ENCODE results near the gene SPTLC2. TPM values are rescaled to one million over a fixed set of nuclear protein-coding genes. Genes with fewer than 3 reads are reported as not detected.

The SPTLC2 gene
- total and polyA plus RNA-seq, 2 of the 13 experiments (the other 11 are each of a cell fraction or from before 2014, with no cell fraction given): 17.4 to 17.5 TPM

GRCh38 chr14:77498120-77498979, 118.1 kb downstream of the SPTLC2 start, which contains the start of gene ISM2 (continued):
- TF ChIP-seq ZNF20 (CRISPR knock-in tag; IDR thresholded peaks at IDR 0.05): no peak
- no peak for TF ChIP-seq CBX1 (IDR thresholded peaks at IDR 0.05; ENCODE audit: low read depth)
- 0 out of 2 replicates have a peak, but pooled peaks have one; percentile 38 for TF ChIP-seq HINFP (CRISPR knock-in tag; IDR thresholded peaks at IDR 0.05; ENCODE audit: low read depth)
- no peak for TF ChIP-seq FIP1L1 (IDR thresholded peaks at IDR 0.05; ENCODE audit: borderline replicate concordance, insufficient read depth, low read depth, low read length)
- no peak for TF ChIP-seq SP1 (IDR thresholded peaks at IDR 0.05)
- 0 out of 2 replicates have a peak, but pooled peaks have one; percentile 36 for TF ChIP-seq SP1 (CRISPR knock-in tag; IDR thresholded peaks at IDR 0.05)
- no peak for TF ChIP-seq FOSL2 (CRISPR knock-in tag; IDR thresholded peaks at IDR 0.05)
- peak; percentile 65 for TF ChIP-seq ZNF563 (CRISPR knock-in tag; IDR thresholded peaks at IDR 0.05)
- 0 out of 2 replicates have a peak, but pooled peaks have one; percentile 10 for TF ChIP-seq ZKSCAN8 (CRISPR knock-in tag; IDR thresholded peaks at IDR 0.05; ENCODE audit: borderline replicate concordance)
- no peak for TF ChIP-seq NONO (IDR thresholded peaks at IDR 0.05)
- peak; percentile 64 for TF ChIP-seq NONO (CRISPR knock-in tag; conservative IDR thresholded peaks at IDR 0.05)
- TF ChIP-seq ZNF749 (CRISPR knock-in tag; IDR thresholded peaks at IDR 0.05; ENCODE audit: borderline replicate concordance): 0 out of 2 replicates have a peak, but pooled peaks have one; percentile 32
- 0 out of 2 replicates have a peak, but pooled peaks have one; percentile 27 for TF ChIP-seq ZNF331 (CRISPR knock-in tag; IDR thresholded peaks at IDR 0.05)
- TF ChIP-seq ZNF605 (CRISPR knock-in tag; IDR thresholded peaks at IDR 0.05): no peak
- TF ChIP-seq HDAC1 (CRISPR knock-in tag; IDR thresholded peaks at IDR 0.05): peak; percentile 16; the same call in 1 of the 2 replicates
- TF ChIP-seq ZNF770 (CRISPR knock-in tag; IDR thresholded peaks at IDR 0.05): no peak; the same call in 1 of the 2 replicates
- no peak for TF ChIP-seq ZNF724P (CRISPR knock-in tag; IDR thresholded peaks at IDR 0.05; ENCODE audit: borderline replicate concordance)
- TF ChIP-seq RFXAP (CRISPR knock-in tag; IDR thresholded peaks at IDR 0.05; ENCODE audit: borderline replicate concordance): no peak
- TF ChIP-seq MXD4 (CRISPR knock-in tag; IDR thresholded peaks at IDR 0.05): peak; percentile 43
- peak; percentile 25; the same call in 1 of the 2 replicates for TF ChIP-seq WIZ (CRISPR knock-in tag; IDR thresholded peaks at IDR 0.05)
- TF ChIP-seq TBL1XR1 (IDR thresholded peaks at IDR 0.05; ENCODE audit: borderline replicate concordance, low read length, partially characterized antibody): no peak
- no peak for TF ChIP-seq PITX1 (CRISPR knock-in tag; IDR thresholded peaks at IDR 0.05)
- TF ChIP-seq UBTF (CRISPR knock-in tag; IDR thresholded peaks at IDR 0.05): peak; percentile 82
- TF ChIP-seq RNF2 (conservative IDR thresholded peaks at IDR 0.05; ENCODE audit: low read depth): 0 out of 2 replicates have a peak, but pooled peaks have one; percentile 18
